Measurements from ENCODE around the gene TESK2. TPM values are rescaled to one million over a fixed set of nuclear protein-coding genes. Genes with fewer than 3 reads are reported as not detected.

The TESK2 gene
- polyA plus RNA-seq, 6 donors from 2014 or later, result 9.0 to 20.1 (median 12.9) TPM

- DNase-seq (no peak), ATAC-seq (ENCODE audit: low read depth in 2 of 2) (no peak)
- peak overlapping the region in 1 of 6 donors; percentile 68 for H3K27ac Mint-ChIP-seq
- peaks cover 2 to 3% of the 10 kb centered on the region in 2 donors for H3K36me3 Mint-ChIP-seq
- H3K27me3 Mint-ChIP-seq, result no peaks in the 10 kb centered on the region
- no peak overlapping the region for H3K4me3 Mint-ChIP-seq
- peaks cover 6 to 16% (median 7%) of the 10 kb centered on the region in 3 donors for H3K4me1 Mint-ChIP-seq
- no peaks in the 10 kb centered on the region for H3K9me3 Mint-ChIP-seq
Measured at GRCh38 chr1:45446950-45447672, 43.9 kb downstream of the TESK2 start.

- H3K27ac Mint-ChIP-seq, result peak overlapping the region in 2 of 6 donors; percentile 43 to 68
- peaks cover 6 to 15% (median 6%) of the 10 kb centered on the region in 3 donors for H3K4me1 Mint-ChIP-seq
- H3K9me3 Mint-ChIP-seq, result no peaks in the 10 kb centered on the region
- H3K4me3 Mint-ChIP-seq, result no peak overlapping the region
- no peak for DNase-seq
- no peaks in the 10 kb centered on the region for H3K36me3 Mint-ChIP-seq
- ATAC-seq (ENCODE audit: low read depth in 2 of 2), result no peak
- no peaks in the 10 kb centered on the region for H3K27me3 Mint-ChIP-seq
Measured at GRCh38 chr1:45446530-45446929, 44.4 kb downstream of the TESK2 start.

GRCh38 chr1:45444609-45445131 is 46.3 kb downstream of the TESK2 start:
- DNase-seq, result no peak
- Mint-ChIP-seq H3K4me3 (no peak overlapping the region), H3K36me3 (no peaks in the 10 kb centered on the region), H3K9me3 (no peaks in the 10 kb centered on the region), H3K4me1 (peaks cover 6 to 15% (median 6%) of the 10 kb centered on the region in 3 donors), H3K27me3 (no peaks in the 10 kb centered on the region), H3K27ac (no peak overlapping the region)
- ATAC-seq (ENCODE audit: low read depth in 2 of 2), result no peak

GRCh38 chr1:45443580-45444446 is 47.1 kb downstream of the TESK2 start:
- ATAC-seq (ENCODE audit: low read depth in 2 of 2), result no peak
- no peak for DNase-seq
- Mint-ChIP-seq H3K4me3 (no peak overlapping the region), H3K27ac (peak overlapping the region in 1 of 6 donors; percentile 30), H3K4me1 (peaks cover 6 to 15% (median 6%) of the 10 kb centered on the region in 3 donors), H3K36me3 (no peaks in the 10 kb centered on the region), H3K27me3 (no peaks in the 10 kb centered on the region), H3K9me3 (no peaks in the 10 kb centered on the region)

- no peaks in the 10 kb centered on the region for H3K9me3 Mint-ChIP-seq
- H3K4me3 Mint-ChIP-seq, result no peak overlapping the region
- H3K4me1 Mint-ChIP-seq, result peaks cover 0 to 7% (median 0%) of the 10 kb centered on the region in 3 donors
- peak overlapping the region in 1 of 6 donors; percentile 32 for H3K27ac Mint-ChIP-seq
- DNase-seq (no peak), ATAC-seq (ENCODE audit: low read depth in 2 of 2) (no peak)
- H3K36me3 Mint-ChIP-seq, result no peaks in the 10 kb centered on the region
- no peaks in the 10 kb centered on the region for H3K27me3 Mint-ChIP-seq
Measured at GRCh38 chr1:45442272-45442671, 48.7 kb downstream of the TESK2 start.

- ATAC-seq (ENCODE audit: low read depth in 2 of 2) (no peak), DNase-seq (no peak)
- H3K4me1 Mint-ChIP-seq, result peaks cover 0 to 4% (median 2%) of the 10 kb centered on the region in 3 donors
- no peaks in the 10 kb centered on the region for H3K36me3 Mint-ChIP-seq
- H3K9me3 Mint-ChIP-seq, result no peaks in the 10 kb centered on the region
- no peak overlapping the region for H3K27ac Mint-ChIP-seq
- no peaks in the 10 kb centered on the region for H3K27me3 Mint-ChIP-seq
- no peak overlapping the region for H3K4me3 Mint-ChIP-seq
Measured at GRCh38 chr1:45437323-45437722, 53.6 kb downstream of the TESK2 start.

GRCh38 chr1:45430490-45430889 is 60.5 kb downstream of the TESK2 start:
- Mint-ChIP-seq H3K4me3 (no peak overlapping the region), H3K4me1 (peaks cover 20 to 24% (median 21%) of the 10 kb centered on the region in 3 donors), H3K27me3 (no peaks in the 10 kb centered on the region), H3K9me3 (no peaks in the 10 kb centered on the region), H3K36me3 (no peaks in the 10 kb centered on the region), H3K27ac (peak overlapping the region in 3 of 6 donors; percentile 19 to 37 (median 34))
- ATAC-seq (ENCODE audit: low read depth in 2 of 2), result no peak
- DNase-seq, result no peak

GRCh38 chr1:45429561-45430159 is 61.3 kb downstream of the TESK2 start:
- ATAC-seq (ENCODE audit: low read depth in 2 of 2) (no peak), DNase-seq (no peak)
- no peaks in the 10 kb centered on the region for H3K9me3 Mint-ChIP-seq
- H3K4me3 Mint-ChIP-seq, result peak overlapping the region in 1 of 8 donors; percentile 13
- H3K4me1 Mint-ChIP-seq, result peaks cover 20 to 24% (median 21%) of the 10 kb centered on the region in 3 donors
- peak overlapping the region in 4 of 6 donors; percentile 7 to 84 (median 31) for H3K27ac Mint-ChIP-seq
- H3K27me3 Mint-ChIP-seq, result no peaks in the 10 kb centered on the region
- H3K36me3 Mint-ChIP-seq, result no peaks in the 10 kb centered on the region

GRCh38 chr1:45423906-45424678 is 66.9 kb downstream of the TESK2 start:
- peaks cover 3 to 10% (median 5%) of the 10 kb centered on the region in 3 donors for H3K4me1 Mint-ChIP-seq
- DNase-seq, result no peak
- ATAC-seq (ENCODE audit: low read depth in 2 of 2), result no peak
- no peaks in the 10 kb centered on the region for H3K27me3 Mint-ChIP-seq
- H3K4me3 Mint-ChIP-seq, result no peak overlapping the region
- H3K9me3 Mint-ChIP-seq, result peaks cover 2 to 10% (median 3%) of the 10 kb centered on the region in 7 donors
- H3K27ac Mint-ChIP-seq, result peak overlapping the region in 2 of 6 donors; percentile 21 to 62
- H3K36me3 Mint-ChIP-seq, result peaks cover 11 to 13% of the 10 kb centered on the region in 2 donors

GRCh38 chr1:45421935-45422334 is 69.0 kb downstream of the TESK2 start:
- H3K9me3 Mint-ChIP-seq, result peaks cover 2 to 10% (median 3%) of the 10 kb centered on the region in 7 donors
- no peak overlapping the region for H3K27ac Mint-ChIP-seq
- peaks cover 6 to 9% (median 8%) of the 10 kb centered on the region in 3 donors for H3K4me1 Mint-ChIP-seq
- DNase-seq (no peak), ATAC-seq (ENCODE audit: low read depth in 2 of 2) (no peak)
- H3K4me3 Mint-ChIP-seq, result peak overlapping the region in 1 of 8 donors; percentile 47
- H3K36me3 Mint-ChIP-seq, result peaks cover 11 to 17% of the 10 kb centered on the region in 2 donors
- H3K27me3 Mint-ChIP-seq, result no peaks in the 10 kb centered on the region

- ATAC-seq (ENCODE audit: low read depth in 2 of 2) (no peak), DNase-seq (no peak)
- H3K36me3 Mint-ChIP-seq, result peaks cover 1 to 4% of the 10 kb centered on the region in 2 donors
- H3K4me1 Mint-ChIP-seq, result peaks cover 43 to 57% (median 45%) of the 10 kb centered on the region in 3 donors
- H3K9me3 Mint-ChIP-seq, result no peaks in the 10 kb centered on the region
- H3K27me3 Mint-ChIP-seq, result no peaks in the 10 kb centered on the region
- H3K4me3 Mint-ChIP-seq, result no peak overlapping the region
- peak overlapping the region in 1 of 6 donors; percentile 91 for H3K27ac Mint-ChIP-seq
Measured at GRCh38 chr1:45414746-45415145, 76.2 kb downstream of the TESK2 start.

GRCh38 chr1:45412899-45413298 is 78.1 kb downstream of the TESK2 start:
- Mint-ChIP-seq H3K9me3 (peaks cover 0 to 1% (median 0%) of the 10 kb centered on the region in 7 donors), H3K4me1 (peaks cover 60 to 75% (median 60%) of the 10 kb centered on the region in 3 donors), H3K27me3 (no peaks in the 10 kb centered on the region), H3K36me3 (peaks cover 2 to 10% of the 10 kb centered on the region in 2 donors), H3K4me3 (peak overlapping the region; percentile 3 to 89 (median 66)), H3K27ac (peak overlapping the region; percentile 72 to 95 (median 84))
- DNase-seq, result peak; percentile 60
- peak; percentile 93 for ATAC-seq (ENCODE audit: low read depth in 2 of 2)

All from naive B cell (primary cell).